GM21447 (cell line): Measurements from ENCODE around the gene ATP9A.
"Not testable (repeated sequence)": the region's sequence is repeated elsewhere in the genome, so short reads cannot be mapped to it uniquely, and the experiment has no call there.

Experiments
- ATAC-seq: cut with Tn5 transposase; IDR thresholded peaks from one replicate; pipeline ENCODE4 v1.9.1; 2021; ENCODE audit not compliant: unreplicated experiment

The ATP9A gene

GRCh38 chr20:51697096-51697826 is 70.9 kb downstream of the ATP9A start:
- ATAC-seq: no peak

GRCh38 chr20:51696304-51697071 is 71.7 kb downstream of the ATP9A start:
- ATAC-seq: no peak

- no peak for ATAC-seq
Measured at GRCh38 chr20:51695574-51696303, 72.5 kb downstream of the ATP9A start.

GRCh38 chr20:51692806-51693400 is 75.3 kb downstream of the ATP9A start:
- no peak for ATAC-seq

GRCh38 chr20:51691703-51692102 is 76.5 kb downstream of the ATP9A start:
- no peak for ATAC-seq

- no peak for ATAC-seq
Measured at GRCh38 chr20:51688600-51689244, 79.5 kb downstream of the ATP9A start.

GRCh38 chr20:51687630-51688029 is 80.6 kb downstream of the ATP9A start:
- ATAC-seq: no peak

GRCh38 chr20:51687108-51687507 is 81.1 kb downstream of the ATP9A start:
- ATAC-seq: no peak

GRCh38 chr20:51685494-51685893 is 82.7 kb downstream of the ATP9A start:
- ATAC-seq: not testable (repeated sequence)

GRCh38 chr20:51680067-51680749 is 88.0 kb downstream of the ATP9A start:
- no peak for ATAC-seq

GRCh38 chr20:51679254-51679921 is 88.8 kb downstream of the ATP9A start:
- no peak for ATAC-seq

- ATAC-seq: no peak
Measured at GRCh38 chr20:51678026-51678697, 90.0 kb downstream of the ATP9A start.

GRCh38 chr20:51668947-51669346 is 99.2 kb downstream of the ATP9A start:
- ATAC-seq: no peak

GRCh38 chr20:51668515-51668914 is 99.7 kb downstream of the ATP9A start:
- no peak for ATAC-seq

- no peak for ATAC-seq
Measured at GRCh38 chr20:51667491-51667890, 100.7 kb downstream of the ATP9A start.

GRCh38 chr20:51667002-51667408 is 101.2 kb downstream of the ATP9A start:
- ATAC-seq: no peak

GRCh38 chr20:51666126-51666525 is 102.1 kb downstream of the ATP9A start:
- ATAC-seq: no peak

- no peak for ATAC-seq
Measured at GRCh38 chr20:51665543-51666118, 102.6 kb downstream of the ATP9A start.
